COLO829 (cell line): Measurements from ENCODE around the gene FRMD5.
"Not testable (repeated sequence)": the region's sequence is repeated elsewhere in the genome, so short reads cannot be mapped to it uniquely, and the experiment has no call there.

Experiments used
- DNase-seq: peaks from one replicate; pipeline ENCODE4 v3.0.0; 2012; ENCODE audit warnings: low spot score

Gene FRMD5

DNA sequence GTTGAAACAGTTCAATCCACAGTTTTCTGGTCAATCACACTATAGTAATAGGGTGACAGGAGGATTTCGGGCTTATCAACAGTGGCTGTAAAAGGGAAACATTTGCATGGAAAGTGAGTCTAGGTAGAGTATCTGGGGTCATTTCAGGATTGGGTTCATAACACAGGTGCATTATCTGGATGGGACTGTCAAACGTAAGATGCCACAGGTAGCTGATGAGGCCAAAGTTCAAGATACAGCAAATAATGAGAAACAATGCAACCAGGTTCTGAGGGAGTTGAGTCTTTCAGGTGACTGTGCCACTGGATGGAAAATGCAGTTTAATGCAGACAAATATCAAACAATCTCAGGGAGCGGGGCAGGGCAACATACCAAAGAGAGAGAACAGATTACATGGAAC lies 306.0 kb downstream of the FRMD5 start:
- no peak for DNase-seq

DNA sequence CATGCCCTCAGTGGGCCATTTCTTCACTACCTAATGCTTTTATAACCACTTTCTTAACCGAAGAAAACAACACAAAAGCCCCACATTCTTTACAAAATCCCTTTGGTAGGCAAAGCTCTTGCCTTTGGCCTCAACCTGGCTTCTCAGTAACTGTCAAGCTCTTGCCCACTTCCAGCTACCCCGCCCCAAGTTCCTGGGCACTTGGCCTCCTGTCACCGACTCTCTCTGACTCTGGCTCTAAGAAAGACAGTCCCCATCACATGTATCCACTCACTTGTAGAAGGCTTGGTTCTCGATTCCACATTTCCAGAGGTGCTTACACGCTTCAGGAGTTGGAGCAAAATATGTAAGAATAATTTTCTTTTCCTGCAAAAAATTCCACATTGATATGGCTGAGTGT lies 307.2 kb downstream of the FRMD5 start:
- DNase-seq, result no peak

DNA sequence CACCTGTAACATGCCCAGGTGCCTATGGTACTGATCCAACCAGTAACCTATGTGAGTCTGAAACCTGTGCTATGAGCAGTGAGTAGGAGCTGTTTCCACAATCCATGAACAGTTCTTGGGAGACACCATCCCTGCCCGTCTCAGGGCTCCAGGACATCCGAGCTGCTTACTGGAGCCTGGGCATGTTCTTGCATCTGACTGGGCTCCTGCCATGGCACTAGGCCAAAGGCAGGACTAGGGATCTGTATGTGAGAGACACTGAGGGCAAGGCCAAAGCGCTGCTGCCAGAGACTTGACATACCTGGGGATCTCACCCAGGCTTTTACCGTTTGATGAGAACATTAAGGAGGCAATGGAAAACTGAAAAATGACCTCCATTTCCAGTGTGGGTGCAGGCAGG lies 308.5 kb downstream of the FRMD5 start:
- no peak for DNase-seq

DNA sequence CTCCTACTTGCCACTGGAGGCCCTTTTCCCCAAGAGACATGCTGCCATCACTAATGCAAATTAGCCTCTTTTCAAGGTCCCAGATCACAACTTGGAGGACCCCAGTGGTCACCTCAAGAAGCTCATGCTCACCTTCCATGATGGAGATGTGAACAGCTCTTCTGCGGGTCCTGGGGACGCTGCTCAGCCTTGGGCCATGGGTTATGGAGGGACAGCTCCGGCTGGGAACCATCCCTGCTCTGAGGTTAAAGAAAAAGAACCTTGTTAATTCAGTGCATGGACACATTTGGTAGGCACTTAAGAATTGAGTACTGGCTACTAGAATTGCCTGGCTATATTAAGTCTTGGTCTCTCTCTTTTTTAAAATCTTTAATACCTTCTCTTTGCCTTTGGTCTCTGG lies 311.5 kb downstream of the FRMD5 start:
- no peak for DNase-seq

DNA sequence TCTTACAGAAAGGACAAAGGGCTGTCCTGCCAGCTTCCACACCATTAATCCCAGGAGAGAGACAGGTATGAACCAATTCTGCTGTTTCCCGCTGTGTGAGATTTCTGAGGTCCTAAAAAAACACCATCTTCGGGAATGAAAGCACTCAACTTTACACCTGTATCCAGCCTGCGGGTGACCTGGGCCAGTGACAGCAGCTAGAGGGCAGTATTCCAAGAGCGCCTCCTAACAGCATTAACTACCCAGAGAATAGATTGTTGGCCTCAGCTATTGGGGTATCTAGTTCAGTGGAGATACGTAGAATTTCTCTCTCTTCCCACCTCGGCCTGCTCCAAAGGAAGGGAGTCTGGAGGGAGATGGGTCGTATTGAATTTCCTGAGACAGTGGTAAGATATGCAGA lies 313.1 kb downstream of the FRMD5 start:
- no peak for DNase-seq

DNA sequence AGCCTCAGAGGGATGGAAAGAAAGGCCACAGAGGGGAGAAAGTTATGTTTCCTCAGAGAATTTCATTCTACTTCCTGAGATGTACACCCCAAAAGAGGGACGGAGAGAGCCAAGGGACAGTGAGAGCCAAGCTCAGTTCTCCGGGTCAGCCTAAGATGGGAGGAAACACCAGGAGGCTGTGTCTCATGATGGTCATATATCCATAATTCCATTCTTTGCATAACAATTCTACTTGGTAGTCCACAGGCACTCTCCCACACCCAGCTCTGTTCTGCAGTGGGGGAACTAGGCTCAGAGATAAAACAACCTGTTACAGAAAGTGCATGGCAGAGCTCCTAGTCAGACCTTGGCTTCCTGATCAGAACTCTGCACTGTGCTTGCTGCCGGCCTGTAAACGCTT lies 313.8 kb downstream of the FRMD5 start:
- no peak for DNase-seq

DNA sequence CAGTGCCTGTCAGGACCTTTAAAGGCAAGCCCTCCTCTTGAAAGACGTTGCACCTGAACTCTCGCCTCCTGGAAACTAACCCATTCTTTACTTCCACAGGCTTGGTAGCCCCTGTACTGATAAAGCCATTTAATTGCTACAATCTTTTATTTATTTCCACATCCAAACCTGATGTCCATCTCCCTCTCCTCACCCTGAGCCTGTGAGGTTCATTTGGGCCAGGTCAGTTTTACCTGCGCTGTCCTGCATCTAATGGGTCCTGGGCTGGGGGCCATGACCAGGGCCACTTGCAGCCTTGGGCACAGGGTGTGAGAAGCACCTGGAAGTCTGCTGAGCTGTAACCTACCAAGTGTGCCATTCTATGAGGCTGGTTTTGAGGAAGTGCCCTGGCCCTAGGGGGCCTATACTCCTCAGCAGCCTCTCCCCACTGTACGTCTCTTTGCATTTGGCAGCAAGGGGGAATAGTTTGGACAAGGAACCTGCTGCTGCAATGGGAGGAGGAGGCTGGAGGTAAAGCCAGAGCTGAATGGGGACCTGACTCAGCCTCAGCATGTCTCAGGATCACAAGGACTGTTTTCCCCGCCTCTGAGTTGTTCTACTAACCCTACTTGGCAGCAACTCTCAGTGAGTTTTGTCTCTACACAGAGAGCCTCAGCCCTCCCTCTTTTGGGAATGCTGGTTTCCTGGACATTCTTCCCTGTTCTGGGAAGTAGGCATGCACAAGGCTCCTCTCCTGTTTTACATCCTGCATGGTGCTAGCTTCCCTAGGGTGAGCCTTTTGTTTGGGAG lies 314.5 kb downstream of the FRMD5 start:
- no peak for DNase-seq

DNA sequence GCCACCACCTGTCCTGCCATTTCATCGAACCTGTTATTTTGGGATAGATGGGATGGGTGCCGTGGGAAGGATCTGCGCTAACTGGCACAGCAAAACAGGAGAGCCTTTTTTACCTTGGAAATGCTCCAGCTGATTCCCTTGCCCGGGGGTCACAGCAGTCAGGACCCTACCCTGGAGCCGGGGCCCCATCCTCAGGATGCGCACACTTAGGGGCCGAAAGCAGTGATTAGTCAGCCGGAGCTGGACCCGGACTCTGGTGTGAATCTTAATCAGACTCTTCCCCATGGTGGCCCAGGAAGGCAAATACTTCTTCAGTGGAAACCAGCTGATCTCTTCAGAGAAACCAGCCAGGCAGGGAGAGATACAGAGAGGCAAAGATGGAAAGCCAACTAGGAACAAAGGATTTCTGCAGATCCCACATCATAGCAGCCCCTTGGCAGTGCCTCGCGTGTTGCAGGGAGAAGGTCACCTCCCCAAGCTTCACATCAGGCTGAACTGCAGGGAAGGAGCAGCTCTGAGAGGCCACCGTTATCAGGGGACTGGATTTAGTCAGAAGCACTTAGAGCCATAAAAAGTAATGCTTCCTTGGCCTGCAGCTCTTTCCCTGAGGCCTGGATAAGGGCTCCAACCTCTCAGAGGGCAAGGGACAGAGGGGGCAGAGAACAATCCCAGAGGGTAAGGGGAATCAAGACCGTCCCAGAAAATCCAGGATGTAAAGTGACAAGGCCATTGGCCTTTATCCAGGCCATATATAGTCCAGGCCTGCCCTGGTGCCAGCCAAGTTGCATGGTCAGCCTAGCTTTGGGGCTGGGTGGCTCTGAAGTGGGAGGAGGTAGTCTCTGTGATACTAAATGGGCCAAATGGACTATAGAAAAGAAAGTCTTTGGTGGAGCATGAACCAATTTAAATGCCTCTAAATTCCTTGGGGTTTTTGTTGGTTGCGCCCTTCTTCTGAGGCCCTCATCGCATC lies 315.4 kb downstream of the FRMD5 start:
- DNase-seq, result no peak

DNA sequence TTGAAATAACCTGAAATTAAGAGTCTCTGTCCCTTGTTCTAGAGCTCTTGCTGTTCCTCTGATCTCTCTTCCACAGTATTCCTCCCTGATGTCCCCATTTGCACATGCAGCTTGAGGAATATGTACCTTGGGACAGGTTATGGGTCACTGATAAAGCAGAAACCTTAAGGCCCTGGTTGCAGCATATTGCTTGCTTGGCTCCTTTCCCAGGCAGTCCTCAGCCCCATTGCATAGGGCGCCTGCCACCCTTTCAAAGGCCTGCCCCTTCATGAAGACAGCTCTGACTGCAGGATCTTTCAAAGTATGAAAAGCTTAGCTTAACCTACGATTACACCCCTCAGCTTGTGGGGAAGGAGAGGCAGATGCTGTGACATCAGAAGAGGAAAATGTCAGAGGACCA lies 316.6 kb downstream of the FRMD5 start:
- DNase-seq, result no peak

DNA sequence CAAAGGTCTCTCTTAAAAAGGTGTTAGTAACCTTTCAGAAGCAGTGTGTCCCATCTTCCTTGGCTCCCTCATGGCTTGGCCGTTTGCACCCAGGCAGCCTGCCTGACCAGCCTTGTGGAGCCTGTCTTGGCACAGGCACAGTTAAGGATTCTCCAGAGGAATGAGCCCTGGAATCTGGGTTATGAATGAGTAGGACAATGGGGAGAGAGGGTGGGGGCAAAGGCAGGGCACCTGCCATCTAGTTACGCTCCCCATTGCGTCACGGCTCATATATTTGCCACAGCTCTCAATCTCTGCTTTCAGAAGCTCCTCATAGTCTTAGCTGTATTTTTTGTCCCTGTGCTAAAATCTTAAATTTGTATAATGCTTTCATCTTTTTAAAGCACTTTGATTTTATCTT lies 317.7 kb downstream of the FRMD5 start:
- DNase-seq, result no peak

DNA sequence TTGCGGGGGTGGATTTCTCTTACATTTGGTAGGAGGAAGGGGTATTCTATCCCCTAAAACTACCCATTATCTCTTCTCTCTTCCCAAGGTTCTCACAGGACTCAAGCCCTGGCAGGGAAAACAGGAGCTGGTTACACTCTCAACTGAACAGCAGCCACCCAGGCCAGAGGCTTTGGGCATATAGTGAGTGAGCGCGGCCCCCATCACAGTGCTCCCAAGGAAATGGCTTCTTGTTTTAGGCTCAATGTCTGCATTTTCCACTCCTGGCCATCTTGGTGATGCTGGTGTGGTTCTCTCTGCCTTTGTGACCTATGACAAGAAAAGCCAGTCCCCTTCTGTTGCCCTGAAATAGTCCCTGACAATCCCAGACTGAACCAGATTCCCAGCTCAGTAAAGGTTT lies 318.2 kb downstream of the FRMD5 start:
- no peak for DNase-seq

DNA sequence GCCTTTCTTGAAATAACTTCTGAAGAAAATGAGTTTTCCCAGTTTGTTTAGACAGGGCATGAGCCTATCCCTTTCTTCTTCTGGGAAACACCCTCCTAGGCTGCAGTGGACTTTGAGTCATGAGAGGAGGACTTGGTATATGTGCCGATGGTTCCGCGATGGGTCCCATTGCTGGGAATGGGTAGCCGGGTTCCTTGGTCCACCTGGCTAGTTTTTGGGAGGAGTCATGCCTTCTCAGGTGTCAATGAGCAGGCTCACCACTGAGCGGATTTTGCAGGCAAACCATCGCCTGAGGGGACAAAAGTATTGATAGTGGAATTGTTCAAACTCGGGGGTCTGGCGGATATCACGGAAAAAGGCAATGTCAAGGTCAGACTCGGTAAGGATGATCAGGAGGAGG lies 321.4 kb downstream of the FRMD5 start:
- DNase-seq, result no peak

DNA sequence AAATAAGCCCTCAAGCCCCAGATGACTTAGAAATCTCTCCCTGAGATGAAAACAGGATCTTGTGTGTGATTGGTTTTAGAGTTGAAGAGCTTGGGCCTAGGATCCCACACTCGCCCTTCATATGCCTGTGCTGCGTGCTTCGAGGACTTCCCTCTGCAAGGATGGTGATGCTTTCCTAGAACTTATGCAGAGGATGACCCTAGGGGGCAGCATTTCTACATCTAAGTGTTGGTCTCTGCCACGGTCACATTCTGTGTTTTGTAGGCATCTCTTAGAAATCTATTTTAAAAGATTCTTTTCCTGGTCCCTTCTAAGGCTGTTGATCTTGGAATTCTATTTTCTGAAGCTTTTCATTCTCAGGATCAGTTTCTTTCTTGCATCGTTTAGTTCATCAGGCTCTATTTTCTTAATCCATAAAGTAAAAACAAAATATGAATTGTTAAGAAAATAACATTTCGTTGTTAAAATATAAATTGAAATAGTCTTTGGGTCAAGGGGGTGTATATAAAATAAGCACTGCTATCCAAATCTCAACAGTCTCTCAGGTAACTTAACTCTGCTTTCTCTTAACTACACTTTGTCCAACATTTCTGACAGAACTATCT lies 322.6 kb downstream of the FRMD5 start:
- DNase-seq, result peak; percentile 43

DNA sequence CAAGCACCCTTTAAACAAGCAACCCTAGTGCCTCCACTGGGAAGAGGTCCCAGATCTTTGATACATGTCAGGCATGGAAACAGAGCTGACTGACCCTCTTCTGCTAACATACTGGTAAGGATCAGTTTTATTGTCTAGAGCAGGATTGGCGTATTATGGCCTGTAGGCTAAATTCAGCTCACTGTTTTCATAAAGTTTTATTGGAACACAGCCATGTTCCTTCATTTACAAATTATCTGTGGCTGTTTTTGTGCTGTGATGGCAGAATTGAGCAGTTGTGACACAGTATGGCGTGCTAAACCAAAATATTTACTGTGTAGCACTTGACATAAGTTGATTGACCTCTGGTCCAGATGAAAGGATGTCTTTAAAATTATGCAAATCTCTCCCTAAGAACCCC lies 323.2 kb downstream of the FRMD5 start:
- DNase-seq, result no peak

DNA sequence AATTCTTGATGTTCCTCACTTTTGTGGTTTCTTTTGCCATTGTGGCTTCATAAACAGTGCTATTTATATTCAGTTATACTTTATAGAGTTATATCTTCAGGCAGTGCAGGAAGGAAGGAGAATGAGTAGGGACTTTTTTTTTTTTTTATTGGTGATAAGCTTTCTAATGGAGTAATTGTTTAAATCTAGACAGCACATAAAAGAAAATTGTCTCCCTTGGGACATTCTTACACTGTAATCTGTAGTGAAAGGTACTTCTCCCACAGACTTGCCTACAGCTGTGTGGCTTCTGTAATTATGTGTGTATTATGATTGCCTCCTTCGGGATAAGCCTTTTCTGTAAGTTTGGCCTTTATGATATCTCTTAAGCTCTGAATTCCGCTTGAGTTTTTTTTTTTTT lies 326.7 kb downstream of the FRMD5 start:
- DNase-seq, result peak; percentile 61

DNA sequence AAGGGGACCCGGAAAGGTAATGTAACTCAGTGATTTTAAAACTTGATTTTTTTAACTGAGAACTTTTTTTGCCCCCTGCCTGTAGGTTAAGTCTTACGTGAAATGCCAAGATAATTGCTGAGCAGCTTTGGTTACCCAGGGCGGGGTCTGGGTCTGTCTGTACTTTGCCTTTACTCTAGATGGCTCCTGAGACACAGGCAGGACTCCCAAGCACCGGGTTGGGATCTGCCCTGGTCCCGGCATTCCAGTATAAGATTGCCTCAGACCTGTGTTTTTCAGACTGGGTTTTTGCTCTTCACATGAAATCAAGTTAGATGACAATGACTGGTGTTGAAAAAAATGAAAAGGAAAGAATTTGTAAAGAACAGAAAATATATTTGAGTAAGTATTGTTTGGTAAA lies 328.0 kb downstream of the FRMD5 start:
- no peak for DNase-seq

DNA sequence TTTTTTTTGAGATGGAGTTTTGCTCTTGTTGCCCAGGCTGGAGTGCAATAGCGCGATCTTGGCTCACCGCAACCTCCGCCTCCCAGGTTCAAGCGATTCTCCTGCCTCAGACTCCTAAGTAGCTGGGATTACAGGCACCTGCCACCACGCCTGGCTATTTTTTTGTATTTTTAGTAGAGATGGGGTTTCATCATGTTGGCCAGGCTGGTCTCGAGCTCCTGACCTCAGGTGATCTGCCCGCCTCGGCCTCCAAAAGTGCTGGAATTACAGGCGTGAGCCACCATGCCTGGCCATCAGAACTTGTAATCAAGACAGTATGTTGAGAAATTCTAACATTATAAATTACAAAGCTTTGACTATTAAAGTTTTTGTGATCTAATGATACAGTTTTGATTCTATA lies 328.4 kb downstream of the FRMD5 start:
- DNase-seq, result not testable (repeated sequence)

DNA sequence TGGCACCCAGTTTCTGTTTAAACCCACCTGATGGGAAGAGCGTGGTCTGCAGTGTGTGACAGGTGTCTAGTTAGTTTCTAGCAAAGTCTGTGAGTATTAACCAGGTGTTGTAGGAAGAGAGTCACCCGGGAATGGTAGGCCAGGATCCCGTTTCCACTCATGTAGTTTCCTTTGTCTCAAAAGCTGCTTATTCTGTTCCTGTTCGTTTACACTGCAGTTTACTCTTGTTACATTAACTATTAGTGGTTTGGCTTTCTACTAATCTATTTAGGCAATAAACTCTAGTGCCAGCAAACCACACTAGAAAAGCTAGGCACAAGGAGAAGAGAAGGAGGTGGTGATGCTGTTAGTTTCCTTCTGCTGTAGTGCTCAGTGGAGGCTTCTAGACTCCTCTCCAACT lies 335.5 kb downstream of the FRMD5 start:
- no peak for DNase-seq

DNA sequence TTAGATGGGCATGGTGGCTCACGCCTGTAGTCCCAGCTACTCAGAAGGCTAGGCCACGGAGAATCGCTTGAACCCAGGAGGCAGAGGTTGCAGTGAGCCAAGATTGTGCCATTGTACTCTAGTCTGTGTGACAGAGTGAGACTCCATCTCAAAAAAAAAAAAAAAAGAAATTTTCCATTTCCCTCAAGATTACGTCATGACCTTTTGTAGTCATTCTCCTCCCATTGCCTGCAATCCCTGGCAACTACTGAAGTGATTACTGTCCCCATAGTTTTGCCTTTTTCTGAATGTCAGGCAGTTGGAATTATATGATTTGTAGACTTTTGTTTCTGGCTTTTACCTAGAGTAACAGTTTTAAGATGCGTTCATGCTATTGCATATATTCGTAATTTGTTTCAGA lies 340.3 kb downstream of the FRMD5 start:
- DNase-seq, result no peak

DNA sequence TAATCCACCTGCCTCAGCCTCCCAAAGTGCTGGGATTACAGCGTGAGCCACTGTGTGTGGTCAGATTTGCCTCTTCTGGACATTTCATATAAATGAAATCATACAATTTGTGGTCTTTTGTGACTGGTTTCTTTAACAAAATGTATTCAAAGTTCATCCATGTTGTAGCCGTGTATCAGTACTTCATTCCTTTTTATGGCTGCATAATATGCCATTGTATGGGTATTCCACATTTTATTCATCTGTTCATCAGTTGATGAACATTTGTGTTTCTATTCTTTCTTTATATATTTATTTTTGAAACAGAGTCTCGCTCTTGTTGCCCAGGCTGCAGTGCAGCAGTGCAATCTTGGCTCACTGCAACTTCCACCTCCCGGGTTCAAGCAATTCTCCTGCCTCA lies 342.5 kb downstream of the FRMD5 start:
- no peak for DNase-seq

DNA sequence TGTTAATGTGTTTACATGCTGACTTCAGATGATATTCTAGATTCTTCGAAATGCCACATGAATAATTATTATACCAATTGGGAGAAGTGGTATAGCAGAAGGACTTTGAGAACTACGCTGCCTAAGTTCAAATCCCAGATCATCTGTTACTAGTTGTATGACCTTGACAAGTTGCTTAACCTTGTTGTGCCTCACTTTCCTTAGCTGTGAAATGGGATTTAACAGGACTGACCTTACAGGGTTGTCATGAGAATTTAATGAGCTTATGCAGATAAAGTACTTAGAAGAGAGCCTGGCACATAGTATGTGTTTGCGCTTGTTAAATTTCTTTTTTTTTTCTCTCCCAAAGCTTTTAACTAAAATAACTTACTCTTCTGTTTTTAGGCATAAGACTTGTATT lies 343.8 kb downstream of the FRMD5 start:
- no peak for DNase-seq

DNA sequence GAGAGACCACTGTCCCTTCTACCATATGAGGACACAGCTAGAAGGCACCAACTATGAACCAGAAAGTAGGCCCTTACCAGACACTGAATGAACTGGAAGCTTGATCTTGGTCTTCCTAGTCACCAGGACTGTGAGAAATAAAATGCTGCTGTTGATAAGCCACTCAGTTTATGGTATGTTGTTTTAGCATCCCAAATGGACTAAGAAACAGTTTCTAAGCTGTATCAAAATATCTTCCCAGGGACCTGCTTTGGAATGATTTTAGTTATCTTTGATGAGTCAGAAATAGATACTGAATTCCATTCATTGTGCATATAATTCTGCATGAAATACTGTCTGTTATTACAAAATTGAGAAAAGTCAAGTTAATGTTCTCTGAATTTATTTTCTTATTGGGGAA lies 349.6 kb downstream of the FRMD5 start:
- DNase-seq, result no peak

DNA sequence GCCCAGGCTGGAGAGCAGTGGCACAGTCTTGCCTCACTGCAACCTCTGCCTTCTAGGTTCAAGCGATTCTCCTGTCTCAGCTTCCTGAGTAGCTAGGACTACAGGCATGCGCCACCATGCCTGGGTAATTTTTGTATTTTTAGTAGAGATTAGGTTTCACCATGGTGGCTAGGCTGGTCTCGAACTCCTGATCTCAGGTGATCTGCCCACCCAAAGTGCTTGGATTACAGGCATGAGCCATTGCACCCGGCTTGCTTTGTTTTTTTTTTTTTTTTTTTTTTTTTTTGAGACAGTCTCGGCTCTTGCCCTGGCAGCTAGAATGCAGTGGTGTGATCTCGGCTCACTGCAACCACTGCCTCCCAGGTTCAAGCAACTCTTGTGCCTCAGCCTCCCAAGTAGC lies 362.6 kb downstream of the FRMD5 start:
- not testable (repeated sequence) for DNase-seq
